ENCODE measurements around the gene TRMT1.
"Not testable (repeated sequence)": the region's sequence is repeated elsewhere in the genome, so short reads cannot be mapped to it uniquely, and the experiment has no call there.

Gene TRMT1

DNA sequence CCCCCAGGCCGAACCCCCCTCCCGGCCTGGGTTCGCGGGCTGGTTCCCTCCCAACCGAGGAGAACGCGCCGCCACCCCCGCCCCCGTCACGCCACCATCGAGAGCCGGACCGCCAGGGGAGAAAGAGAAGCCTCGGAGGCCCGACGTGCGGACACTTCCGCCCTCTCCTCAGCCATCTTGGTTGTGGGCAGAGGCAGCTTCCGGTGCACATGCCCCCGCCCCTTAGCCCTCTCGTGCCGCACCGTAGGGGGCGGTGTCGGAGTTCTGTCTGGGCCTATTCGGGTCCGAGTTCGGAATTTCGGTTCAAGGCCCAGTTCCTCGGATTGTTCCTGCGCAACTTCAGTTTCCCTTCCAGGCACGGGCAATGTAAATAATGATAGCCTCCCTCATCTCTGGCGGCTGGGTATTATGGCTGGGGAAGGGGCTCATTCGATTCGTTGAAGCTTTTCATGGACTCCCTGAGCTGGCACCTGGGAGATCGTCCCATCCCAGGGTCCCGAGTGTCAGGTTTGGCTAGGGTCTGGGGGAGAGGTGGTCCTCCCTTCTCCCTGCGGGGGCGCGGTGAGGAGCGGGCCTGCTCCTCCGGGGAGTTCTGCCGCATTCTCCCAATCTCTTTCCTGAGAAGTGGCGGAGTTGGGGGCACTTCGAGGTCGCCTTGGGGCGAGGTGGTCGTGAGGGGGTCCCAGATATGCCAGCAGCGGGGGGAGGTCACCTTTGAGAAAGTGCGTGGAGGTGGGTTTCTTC, 33.8 kb upstream of the TRMT1 start, which contains the start of the genes IER2 and STX10:
TSS of gene IER2 (plus strand) at position 225 of the 744 bp plus-strand sequence. CDS start 2,776 bp downstream, outside the sequence.
TSS of gene STX10 (minus strand) at position 189 of the 744 bp plus-strand sequence. CDS start 202 bp downstream, outside the sequence.
- DNase-seq = peak; percentile 95

DNA sequence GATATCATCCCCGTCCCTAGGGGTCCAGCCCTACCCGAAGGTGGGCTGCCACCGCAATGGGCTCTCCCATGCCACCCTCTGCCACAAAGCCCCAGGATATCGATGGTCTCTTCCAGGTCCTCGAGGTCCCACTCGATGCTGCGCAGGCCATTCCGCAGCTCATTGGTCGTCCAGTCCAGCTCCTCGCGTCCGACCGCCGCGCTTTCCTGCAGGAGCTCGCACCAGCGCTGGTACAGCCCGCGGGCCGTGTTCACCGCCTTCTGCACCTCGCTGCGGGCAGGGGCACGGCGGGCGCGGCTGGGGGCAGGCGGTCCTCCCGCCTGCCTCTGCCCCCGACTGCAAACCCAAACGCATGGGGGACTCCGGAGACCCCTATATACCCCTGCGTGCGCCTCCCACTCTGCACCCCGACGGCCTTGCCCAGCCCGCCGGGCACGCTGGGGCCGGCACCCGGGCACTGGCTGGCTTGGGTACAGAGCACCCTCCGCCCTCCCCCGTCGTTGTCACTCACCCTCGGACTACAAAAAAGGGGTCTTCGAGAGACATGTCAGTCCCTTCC, 33.2 kb upstream of the TRMT1 start:
- peak; percentile 39 for DNase-seq

DNA sequence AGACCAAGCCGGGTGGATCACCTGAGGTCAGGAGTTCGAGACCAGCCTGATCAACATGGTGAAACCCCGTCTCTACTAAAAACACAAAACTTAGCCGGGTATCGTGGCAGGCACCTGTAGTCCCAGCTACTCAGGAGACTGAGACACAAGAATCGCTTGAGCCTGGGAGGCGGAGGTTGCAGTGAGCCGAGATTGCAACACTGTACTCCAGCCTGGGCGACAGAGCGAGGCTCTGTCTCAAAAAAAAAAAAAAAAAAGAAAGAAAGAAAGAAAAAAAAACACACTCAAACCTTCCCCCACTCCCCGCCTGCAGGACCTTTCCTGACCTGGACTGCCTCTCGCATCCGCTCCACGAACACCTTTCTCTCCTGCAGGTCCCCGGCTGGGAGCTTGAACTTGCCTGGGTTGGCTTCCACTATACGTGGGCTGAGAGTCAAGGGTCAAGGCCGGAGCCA, 32.7 kb upstream of the TRMT1 start:
- not testable (repeated sequence) for DNase-seq

DNA sequence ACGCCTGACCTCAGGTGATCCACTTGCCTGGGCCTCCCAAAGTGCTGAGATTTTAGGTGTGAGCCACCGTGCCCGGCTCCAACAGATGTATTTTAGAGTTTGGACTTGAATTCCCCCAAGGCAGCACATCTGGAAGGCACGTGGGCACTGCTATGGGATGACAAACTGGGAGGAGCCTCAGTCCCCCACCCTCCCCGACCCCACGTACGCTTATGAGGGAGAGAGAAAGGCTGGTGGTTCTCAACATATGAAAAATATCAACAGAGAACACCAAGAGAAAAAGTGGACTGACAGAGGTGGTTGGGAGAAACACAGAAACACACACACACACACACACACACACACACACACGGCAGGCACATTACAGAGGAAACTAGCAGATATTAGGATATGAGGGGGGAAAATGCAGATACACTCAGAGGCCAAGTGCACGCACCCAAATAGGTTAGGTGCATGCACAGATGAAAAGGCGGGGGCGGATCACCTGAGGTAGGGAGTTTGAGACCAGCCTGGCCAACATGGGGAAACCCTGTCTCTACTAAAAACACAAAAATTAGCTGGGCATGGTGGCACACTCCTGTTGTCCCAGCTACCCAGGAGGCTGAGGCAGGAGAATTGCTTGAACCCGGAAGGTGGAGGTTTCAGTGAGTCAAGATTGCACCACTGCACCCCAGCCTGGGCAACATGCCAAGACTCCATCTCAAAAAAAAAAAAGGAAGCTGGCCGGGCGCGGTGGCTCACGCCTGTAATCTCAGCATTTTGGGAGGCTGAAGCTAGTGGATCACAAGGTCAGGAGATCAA, 30.4 kb upstream of the TRMT1 start:
- peak; percentile 50 for DNase-seq

DNA sequence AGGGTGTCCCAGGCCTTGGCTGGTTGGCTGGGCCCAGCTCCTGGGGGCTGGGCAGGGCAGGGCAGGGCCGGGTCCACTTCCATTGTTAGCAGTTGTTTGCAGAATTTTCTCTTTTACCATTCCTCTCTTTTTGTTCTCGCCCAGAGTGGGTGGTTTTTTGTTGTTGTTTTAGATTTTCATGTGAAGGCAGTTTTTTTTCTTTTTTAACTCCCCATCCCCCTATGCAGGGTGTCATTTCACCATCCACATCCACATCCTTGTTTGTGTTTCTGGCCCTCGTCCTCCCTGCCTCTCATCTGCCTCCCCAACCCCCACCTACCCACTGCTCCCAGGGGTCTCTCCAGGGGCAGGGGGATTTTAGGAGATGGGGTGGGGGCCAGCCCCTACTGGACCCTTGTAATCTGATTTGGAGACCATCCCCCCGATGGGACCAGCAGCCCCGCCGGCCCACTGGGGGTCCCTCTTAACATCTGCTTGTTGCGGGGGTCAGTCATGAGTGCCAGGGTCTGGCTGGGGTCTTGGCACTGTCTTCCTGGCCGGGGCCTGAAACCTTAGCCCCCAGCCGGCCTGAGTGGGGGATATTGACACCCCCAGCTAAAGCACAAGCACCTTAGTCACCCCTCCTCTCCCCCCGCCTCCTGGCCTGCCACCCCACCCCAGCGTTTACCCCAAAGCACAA, 23.2 kb upstream of the TRMT1 start:
- no peak for DNase-seq

DNA sequence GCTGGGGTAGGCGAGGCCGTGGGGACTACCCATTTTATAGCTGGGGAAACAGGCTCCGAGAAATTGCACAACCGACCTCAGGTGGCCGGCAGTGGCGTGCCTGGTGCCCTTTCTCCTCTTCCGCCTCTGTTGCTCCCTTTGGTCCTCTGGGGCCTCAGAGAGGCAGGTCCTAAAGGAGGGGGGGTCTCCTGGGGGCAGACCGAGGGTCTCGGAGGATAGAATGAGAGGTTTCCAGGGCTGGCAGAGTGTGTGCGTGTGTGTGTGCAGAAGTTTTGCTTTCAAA, 22.3 kb upstream of the TRMT1 start:
- DNase-seq = no peak

DNA sequence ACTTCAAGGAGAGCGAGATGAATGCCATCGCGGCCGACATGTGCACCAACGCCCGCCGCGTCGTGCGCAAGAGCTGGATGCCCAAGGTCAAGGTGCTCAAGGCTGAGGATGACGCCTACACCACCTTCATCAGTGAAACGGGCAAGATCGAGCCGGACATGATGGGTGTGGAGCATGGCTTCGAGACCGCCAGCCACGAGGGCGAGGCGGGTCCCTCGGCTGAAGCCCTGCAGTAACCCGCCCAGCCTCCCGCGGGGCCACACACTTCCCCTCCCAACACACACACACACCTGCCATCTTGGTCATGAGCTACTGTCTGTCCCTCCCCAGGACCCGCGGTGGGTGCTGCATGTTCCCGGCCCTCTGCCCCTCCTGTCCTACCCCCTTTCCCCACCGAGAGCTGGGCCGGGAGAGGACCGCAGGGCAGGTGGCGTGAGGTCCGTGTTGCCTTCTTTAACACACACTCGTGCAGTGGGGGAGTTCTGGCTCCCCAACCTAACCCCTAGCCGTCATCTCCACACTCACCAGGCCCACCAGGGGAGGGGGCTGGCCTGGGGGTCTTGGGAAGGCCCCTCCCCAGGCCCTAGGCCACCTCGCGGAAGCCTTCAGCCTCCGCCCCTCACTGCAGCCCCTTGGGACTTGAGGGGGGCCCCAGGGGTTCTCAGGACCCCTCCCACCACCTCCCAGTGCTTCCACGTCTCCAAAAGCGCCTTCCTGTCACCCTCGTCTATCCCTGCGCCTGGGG, 21.8 kb upstream of the TRMT1 start:
- no peak for DNase-seq

DNA sequence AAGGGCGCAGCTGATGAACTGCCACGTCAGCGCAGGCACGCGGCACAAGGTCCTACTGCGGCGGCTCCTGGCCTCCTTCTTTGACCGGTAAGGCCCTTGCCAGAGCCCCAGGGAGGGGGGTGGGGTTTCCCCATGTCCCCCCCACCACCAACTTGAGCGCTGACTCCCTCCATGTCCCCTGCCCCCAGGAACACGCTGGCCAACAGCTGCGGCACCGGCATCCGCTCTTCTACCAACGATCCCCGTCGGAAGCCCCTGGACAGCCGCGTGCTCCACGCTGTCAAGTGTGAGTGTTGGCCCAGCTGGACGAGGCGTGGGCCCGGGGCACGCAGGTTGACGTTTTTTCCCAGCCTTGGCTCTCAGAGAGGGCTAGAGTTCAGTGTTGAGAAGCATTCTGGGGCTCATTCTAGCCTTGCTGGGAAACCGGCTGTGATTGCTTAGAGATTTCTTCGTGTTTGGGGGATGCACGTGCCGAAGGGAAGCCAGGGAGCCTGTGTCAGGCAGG, 20.8 kb upstream of the TRMT1 start:
- no peak for DNase-seq

DNA sequence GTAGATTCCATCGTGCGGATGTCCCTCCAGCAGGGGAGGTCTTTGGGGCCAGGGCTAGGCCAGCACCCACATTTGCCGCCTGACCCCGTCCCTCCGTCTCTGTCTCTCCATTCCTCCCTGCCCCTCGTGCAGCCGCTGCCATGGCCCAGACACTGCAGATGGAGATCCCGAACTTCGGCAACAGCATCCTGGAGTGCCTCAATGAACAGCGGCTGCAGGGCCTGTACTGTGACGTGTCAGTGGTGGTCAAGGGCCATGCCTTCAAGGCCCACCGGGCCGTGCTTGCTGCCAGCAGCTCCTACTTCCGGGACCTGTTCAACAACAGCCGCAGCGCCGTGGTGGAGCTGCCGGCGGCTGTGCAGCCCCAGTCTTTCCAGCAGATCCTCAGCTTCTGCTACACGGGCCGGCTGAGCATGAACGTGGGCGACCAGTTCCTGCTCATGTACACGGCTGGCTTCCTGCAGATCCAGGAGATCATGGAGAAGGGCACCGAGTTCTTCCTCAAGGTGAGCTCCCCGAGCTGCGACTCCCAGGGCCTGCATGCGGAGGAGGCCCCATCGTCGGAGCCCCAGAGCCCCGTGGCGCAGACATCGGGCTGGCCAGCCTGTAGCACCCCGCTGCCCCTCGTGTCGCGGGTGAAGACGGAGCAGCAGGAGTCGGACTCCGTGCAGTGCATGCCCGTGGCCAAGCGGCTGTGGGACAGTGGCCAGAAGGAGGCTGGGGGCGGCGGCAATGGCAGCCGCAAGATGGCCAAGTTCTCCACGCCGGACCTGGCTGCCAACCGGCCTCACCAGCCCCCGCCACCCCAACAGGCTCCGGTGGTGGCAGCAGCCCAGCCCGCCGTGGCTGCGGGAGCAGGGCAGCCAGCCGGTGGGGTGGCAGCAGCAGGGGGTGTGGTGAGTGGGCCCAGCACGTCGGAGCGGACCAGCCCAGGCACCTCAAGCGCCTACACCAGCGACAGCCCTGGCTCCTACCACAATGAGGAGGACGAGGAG, 18.8 kb upstream of the TRMT1 start:
- DNase-seq = no peak

DNA sequence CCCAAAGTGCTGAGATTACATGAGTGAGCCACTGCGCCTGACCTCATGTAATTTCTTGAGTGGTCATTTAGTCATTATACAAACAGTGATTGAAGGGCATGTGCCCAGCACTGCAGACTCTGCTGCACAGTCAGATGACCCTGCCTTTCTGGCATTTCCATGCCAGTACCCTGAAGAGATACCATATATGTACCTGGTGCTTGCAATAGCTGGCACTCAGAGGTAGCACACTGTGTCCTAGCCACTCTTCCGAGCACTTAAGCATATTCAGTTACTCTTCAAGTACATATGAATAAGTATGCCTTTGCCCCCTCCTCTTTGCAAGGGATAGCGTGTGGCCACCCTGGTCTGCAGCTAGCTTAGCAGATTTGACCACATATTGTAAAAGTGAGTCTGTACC, 18.1 kb upstream of the TRMT1 start:
- no peak for DNase-seq

DNA sequence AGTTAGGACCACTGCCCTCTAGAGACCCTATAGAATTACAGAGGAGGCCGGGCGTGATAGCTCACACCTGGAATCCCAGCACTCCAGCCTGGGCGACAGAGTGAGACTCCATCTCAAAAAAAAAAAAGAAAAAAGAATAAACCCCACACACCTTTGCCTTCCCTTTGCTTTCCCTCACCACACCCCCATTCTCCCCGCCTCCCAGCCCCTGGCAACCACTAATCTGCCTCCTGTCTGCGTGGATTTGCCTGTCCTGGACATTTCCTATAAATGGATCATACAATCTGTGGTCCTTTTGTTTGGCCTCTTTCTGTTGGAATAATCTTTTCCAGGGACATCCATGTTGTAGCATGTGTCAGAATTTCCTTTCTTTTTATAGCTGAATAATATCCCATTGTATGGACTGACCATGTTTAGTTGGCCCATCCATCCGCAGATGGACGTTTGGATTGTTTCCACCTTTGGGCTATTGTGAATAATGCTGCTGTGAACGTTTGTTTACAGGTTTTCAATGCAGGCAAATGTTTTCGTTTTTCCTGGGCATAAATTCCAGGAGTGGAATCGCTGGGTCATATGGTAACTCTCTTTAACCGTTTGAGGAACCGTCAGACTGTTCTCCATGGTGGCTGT, 16.8 kb upstream of the TRMT1 start:
- no peak for DNase-seq

DNA sequence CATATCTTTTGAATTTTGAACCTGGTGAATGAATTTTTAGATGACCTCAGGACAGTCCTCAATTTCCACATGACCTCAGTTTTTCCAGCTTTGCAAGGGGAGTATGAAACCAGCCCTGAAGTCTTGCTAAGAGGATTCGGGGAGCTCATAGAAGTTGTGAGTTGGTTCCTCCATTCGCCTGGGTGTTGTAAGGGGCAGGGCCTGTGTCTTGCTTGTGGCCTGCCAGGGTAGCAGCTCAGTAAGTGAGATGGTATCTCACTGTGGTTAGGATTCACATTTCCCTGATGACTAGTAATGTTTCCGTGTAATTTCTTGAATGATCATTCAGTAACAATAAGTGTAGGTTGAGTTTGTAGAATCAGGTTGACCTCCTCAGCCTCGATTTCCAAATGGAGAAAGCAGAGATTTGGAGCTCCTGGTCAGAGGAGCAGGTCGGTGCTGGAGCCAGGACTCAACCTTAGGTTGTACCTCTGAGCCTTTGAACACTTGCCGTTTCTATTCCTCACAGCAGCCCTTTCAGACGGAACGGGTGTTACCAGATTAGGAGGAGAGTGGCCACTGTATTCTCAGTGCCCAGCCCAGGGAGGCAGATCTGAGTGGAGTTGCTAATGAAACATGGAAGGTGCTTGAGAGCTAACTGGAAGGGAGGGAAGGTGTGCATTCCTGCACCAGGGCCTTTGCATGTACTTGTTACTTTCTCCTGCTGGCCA, 16.1 kb upstream of the TRMT1 start:
- peak; percentile 71 for DNase-seq

DNA sequence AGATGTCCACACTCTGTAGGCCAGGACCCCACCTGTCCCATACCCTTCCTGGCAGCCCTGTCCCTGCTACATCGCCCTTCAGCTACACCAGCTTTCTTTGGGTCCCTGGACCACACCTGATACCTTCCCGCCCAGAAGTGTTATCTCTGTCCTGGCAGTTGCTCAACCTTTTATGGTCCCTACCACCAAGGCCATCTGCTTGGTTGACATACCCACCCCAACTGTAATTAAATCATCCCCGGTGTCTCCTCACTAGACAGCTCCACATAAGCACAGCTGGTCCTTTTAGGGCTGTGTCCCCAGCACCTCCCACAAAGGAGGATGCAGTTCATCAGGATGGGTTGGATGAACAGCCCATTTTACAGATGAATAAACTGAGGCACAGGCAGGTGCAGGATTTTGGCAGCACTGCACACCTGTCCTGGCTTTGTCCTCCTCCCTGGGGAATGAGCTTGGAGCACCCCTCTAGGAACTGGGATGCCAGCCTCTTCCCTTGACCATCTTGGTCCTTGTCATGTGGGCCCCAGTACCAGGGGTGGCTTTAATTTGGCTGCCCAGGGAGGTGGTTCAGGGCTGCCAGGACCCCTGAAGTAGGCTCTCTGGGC, 14.4 kb upstream of the TRMT1 start:
- DNase-seq = no peak

DNA sequence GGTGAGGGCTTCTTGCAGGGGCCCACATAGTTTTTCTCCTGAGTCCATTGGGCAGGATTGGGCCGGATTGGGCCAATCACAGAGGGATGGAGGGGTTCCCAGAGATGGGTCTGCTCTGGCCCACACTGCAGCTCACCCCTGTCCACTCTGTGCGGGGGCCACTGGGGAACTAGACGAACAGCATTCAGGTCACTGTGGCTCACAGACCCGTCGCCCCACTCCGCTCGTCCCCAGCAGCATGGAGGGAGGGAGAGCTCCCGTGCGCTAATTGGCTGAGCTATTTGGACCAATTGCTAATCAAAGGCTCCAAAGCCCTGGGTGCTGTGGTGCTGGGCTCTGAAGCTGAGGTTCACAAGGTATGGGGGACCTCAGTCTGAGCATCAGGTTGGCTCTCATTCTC, 12.8 kb upstream of the TRMT1 start:
- DNase-seq = no peak

DNA sequence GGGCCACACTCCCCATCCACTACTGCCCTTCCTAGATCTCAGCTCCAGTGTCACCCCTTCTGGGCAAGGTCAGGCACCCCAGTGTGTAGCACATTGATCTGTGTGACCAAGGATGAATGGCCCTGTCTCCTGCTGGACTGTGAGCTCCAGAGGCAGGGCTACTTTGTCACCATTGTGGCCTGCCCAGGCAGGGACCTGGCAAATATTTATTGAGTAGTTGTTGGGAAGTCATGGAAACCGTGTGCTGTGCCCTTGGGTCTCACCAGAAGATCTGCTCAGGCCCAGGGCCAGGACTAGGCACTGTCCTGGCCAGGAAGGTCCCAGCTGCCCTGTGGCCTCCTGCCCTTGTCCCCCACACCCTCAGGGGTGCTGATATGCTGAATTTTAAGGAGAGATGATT, 12.0 kb upstream of the TRMT1 start:
- DNase-seq = no peak

DNA sequence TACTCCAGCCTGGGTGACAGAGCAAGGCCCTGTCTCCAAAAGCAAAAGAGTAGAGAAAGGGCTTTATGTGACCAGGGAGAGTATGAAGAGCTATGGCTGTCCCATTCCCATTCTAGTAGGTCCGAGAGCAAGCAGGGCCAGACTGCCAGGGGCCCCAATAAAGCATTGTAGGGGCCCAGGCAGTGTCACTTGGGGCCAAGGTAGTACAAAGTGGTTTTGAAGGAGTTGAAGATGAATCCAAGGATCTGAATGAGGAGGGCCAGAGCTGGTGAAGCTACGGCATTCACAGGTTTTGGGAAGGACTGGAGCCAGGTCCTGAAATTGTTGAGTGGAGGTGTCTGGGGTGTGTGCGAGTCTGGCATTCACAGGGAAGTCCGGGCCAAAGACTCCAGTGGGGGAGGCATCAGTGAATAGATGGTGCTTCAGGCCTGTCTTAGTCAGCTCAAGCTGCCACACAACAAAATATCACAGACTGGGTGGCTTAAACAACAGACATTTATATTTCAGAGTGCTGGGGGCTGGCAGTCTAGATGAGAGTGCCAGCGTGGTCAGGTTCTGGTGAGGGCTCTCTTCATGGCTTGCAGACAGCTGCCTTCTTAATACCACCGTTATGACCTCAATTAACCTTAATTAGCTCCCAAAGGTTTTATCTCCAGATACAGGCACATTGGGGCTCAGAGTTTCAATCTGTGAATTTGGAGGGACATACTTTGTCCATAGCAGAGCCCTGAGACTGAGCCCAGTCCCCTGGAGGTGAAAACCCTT, 11.5 kb upstream of the TRMT1 start:
- DNase-seq = no peak

DNA sequence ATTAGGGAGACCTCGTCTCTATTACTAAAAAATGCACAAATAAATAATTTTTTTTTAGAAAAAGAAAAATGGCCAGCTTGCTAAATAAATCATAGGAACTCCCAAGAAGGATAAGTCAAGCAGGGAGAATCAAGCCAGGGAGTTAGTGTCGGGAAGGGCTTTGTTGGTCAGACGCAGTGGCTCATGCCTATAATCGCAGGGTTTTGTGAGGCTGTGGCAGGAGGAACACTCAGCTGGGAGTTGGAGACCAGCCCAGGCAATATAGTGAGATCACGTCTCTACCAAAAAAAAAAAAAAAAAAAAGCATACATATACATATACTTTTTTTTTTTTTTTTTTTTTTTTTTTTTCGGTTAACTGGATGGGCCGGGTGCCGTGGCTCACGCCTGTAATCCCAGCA, 10.5 kb upstream of the TRMT1 start:
- DNase-seq = peak; percentile 38
